Mucosa of stomach (tissue), 1 donor: ENCODE results near the gene MACROD2.
"Not testable (repeated sequence)": the region's sequence is repeated elsewhere in the genome, so short reads cannot be mapped to it uniquely, and the experiment has no call there.

Source experiments
- H3K27me3 ChIP-seq: one replicate; pipeline ENCODE4 v1.7.0; 2013; ENCODE audit warnings: mild to moderate bottlenecking, low read length; ENCODE audit not compliant: control insufficient read depth, insufficient read depth
- H3K36me3 ChIP-seq: one replicate; pipeline ENCODE4 v1.7.0; 2013; ENCODE audit warnings: low read length; ENCODE audit not compliant: control insufficient read depth, insufficient read depth
- H3K4me1 ChIP-seq: one replicate; pipeline ENCODE4 v1.7.0; 2013; ENCODE audit warnings: mild to moderate bottlenecking, low read length; ENCODE audit not compliant: control insufficient read depth, insufficient read depth
- H3K4me3 ChIP-seq: one replicate; pipeline ENCODE4 v1.7.0; 2013; ENCODE audit warnings: low read length
- H3K9ac ChIP-seq: one replicate; pipeline ENCODE4 v1.7.0; 2013; ENCODE audit warnings: mild to moderate bottlenecking, low read length, moderate library complexity
- H3K9me3 ChIP-seq: one replicate; pipeline ENCODE4 v1.7.0; 2013; ENCODE audit warnings: mild to moderate bottlenecking, low read length, moderate library complexity; ENCODE audit not compliant: control insufficient read depth
- donor health status: Pancreatic carcinoma.

Gene MACROD2

GRCh38 chr20:15976047-15976736 lies 1980.9 kb downstream of the MACROD2 start:
- H3K9me3 ChIP-seq: no peaks in the 10 kb centered on the region
- H3K4me1 ChIP-seq: no peaks in the 10 kb centered on the region
- H3K4me3 ChIP-seq: no peak overlapping the region
- no peaks in the 10 kb centered on the region for H3K36me3 ChIP-seq
- no peak overlapping the region for H3K9ac ChIP-seq
- no peaks in the 10 kb centered on the region for H3K27me3 ChIP-seq

GRCh38 chr20:15977026-15977425 lies 1981.7 kb downstream of the MACROD2 start:
- Histone ChIP-seq H3K4me1 (no peaks in the 10 kb centered on the region), H3K27me3 (no peaks in the 10 kb centered on the region), H3K9me3 (no peaks in the 10 kb centered on the region), H3K36me3 (no peaks in the 10 kb centered on the region), H3K9ac (no peak overlapping the region), H3K4me3 (no peak overlapping the region)

DNA sequence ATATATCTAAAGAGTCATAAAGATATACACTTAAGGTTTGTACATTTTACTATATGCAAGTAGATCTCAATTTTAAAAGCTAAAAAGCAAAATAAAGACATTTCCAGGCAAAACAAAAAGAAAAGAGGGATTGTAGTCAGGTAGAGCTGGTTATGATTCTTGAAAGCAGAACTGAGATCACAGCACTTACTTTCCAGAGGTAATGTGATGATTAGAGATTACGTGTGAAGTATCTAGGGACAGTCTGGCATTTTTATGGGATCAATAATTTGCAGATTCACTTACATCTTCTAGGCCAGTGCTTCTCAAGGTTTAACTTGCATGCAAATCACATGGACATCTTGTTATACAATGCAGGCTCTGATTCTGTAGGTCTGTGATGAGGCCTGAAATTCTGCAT lies 1982.4 kb downstream of the MACROD2 start:
- Histone ChIP-seq H3K4me3 (no peak overlapping the region), H3K27me3 (no peaks in the 10 kb centered on the region), H3K9me3 (no peaks in the 10 kb centered on the region), H3K9ac (no peak overlapping the region), H3K4me1 (no peaks in the 10 kb centered on the region), H3K36me3 (no peaks in the 10 kb centered on the region)

DNA sequence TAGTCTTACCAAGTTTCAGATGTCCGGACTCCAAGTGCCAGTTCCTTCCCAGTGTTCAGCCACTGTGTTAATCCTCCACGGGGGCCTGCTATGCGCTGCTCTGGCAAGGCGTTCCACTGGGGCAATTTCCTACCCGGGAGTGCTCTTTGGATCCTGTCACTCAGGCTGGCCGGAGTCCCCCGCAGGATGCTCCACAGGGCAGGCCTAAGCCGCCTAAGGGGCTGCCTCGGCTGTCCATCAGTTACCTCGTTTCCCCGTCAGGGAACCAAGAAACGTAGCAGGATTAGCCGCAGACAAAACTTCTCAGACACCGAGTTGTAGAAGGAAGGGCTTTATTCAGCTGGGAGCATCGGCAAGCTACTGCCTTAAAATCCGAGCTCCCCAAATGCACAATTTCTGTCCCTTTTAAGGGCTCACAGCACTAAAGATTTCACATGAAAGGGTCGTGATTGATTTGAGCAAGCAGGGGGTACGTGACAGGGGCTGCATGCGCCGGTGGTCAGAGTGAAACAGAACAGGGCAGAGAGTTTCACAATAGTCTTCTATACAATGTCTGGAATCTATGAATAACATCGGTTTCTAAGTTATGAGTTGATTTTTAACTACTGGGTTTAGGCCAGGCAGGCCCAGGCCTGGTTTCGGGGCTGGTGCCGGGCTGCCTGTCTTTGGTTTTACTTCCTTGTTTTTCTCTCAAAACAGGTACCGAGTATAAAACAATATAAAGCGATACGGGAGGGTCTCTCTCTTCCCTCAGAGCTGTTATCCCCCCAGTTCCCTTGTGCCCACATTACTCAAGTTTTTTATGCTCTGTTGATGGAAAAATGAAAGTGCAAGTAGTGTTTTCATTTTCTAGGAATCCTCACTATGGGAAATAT lies 1990.4 kb downstream of the MACROD2 start:
- not testable (repeated sequence) for H3K4me3 ChIP-seq

GRCh38 chr20:15986690-15987089 lies 1991.4 kb downstream of the MACROD2 start:
- Histone ChIP-seq H3K9me3 (no peaks in the 10 kb centered on the region), H3K4me1 (no peaks in the 10 kb centered on the region), H3K27me3 (no peaks in the 10 kb centered on the region), H3K4me3 (no peak overlapping the region), H3K36me3 (no peaks in the 10 kb centered on the region), H3K9ac (no peak overlapping the region)

More for the DNA sequence above, 1990.4 kb downstream of the MACROD2 start:
- H3K4me1 ChIP-seq, H3K9me3 ChIP-seq, H3K36me3 ChIP-seq, H3K27me3 ChIP-seq, H3K9ac ChIP-seq: not testable (repeated sequence)

- Histone ChIP-seq H3K27me3 (no peaks in the 10 kb centered on the region), H3K4me3 (no peak overlapping the region), H3K4me1 (no peaks in the 10 kb centered on the region), H3K9ac (no peak overlapping the region), H3K36me3 (no peaks in the 10 kb centered on the region), H3K9me3 (no peaks in the 10 kb centered on the region)
Measured at GRCh38 chr20:15991279-15991678, 1996.0 kb downstream of the MACROD2 start.

GRCh38 chr20:15992564-15992963 lies 1997.2 kb downstream of the MACROD2 start:
- Histone ChIP-seq H3K4me3 (no peak overlapping the region), H3K36me3 (no peaks in the 10 kb centered on the region), H3K27me3 (no peaks in the 10 kb centered on the region), H3K9me3 (no peaks in the 10 kb centered on the region), H3K9ac (no peak overlapping the region), H3K4me1 (no peaks in the 10 kb centered on the region)

GRCh38 chr20:16000112-16000511 lies 2004.8 kb downstream of the MACROD2 start:
- Histone ChIP-seq H3K4me1 (peaks cover 7% of the 10 kb centered on the region), H3K27me3 (no peaks in the 10 kb centered on the region), H3K4me3 (no peak overlapping the region), H3K9ac (no peak overlapping the region), H3K9me3 (no peaks in the 10 kb centered on the region), H3K36me3 (no peaks in the 10 kb centered on the region)

GRCh38 chr20:16001286-16001685 lies 2006.0 kb downstream of the MACROD2 start:
- Histone ChIP-seq H3K27me3 (no peaks in the 10 kb centered on the region), H3K36me3 (no peaks in the 10 kb centered on the region), H3K4me3 (no peak overlapping the region), H3K9me3 (no peaks in the 10 kb centered on the region), H3K9ac (no peak overlapping the region), H3K4me1 (peaks cover 7% of the 10 kb centered on the region)

GRCh38 chr20:16003310-16003709 lies 2008.0 kb downstream of the MACROD2 start:
- Histone ChIP-seq H3K4me1 (peaks cover 7% of the 10 kb centered on the region), H3K9ac (no peak overlapping the region), H3K36me3 (no peaks in the 10 kb centered on the region), H3K4me3 (no peak overlapping the region), H3K27me3 (no peaks in the 10 kb centered on the region), H3K9me3 (no peaks in the 10 kb centered on the region)

GRCh38 chr20:16004108-16004854 lies 2009.0 kb downstream of the MACROD2 start:
- no peak overlapping the region for H3K4me3 ChIP-seq
- H3K9ac ChIP-seq: no peak overlapping the region
- H3K4me1 ChIP-seq: peaks cover 7% of the 10 kb centered on the region
- no peaks in the 10 kb centered on the region for H3K27me3 ChIP-seq
- H3K9me3 ChIP-seq: no peaks in the 10 kb centered on the region
- no peaks in the 10 kb centered on the region for H3K36me3 ChIP-seq
